ENCODE data around the gene STRN.

DNA sequence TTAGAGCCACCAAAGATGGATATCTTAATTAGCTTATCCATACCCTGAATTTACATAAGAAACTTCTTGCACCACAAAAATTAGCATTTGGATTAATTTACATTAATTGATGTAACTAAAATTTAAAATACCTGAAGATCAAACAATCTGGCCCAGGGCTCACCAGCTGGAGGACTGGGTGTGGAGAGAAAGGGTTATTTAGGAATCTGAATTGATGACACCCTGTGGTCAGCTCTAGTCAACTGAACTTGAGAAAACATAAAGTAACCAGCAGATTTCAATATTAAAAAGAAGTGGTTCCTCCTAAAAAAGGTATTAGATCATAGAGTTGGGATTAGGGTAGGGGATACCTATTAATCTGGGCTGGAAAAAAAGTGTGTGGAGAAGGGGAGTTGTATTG is 122.5 kb downstream of the STRN start:
- TF ChIP-seq, protein P1, sequence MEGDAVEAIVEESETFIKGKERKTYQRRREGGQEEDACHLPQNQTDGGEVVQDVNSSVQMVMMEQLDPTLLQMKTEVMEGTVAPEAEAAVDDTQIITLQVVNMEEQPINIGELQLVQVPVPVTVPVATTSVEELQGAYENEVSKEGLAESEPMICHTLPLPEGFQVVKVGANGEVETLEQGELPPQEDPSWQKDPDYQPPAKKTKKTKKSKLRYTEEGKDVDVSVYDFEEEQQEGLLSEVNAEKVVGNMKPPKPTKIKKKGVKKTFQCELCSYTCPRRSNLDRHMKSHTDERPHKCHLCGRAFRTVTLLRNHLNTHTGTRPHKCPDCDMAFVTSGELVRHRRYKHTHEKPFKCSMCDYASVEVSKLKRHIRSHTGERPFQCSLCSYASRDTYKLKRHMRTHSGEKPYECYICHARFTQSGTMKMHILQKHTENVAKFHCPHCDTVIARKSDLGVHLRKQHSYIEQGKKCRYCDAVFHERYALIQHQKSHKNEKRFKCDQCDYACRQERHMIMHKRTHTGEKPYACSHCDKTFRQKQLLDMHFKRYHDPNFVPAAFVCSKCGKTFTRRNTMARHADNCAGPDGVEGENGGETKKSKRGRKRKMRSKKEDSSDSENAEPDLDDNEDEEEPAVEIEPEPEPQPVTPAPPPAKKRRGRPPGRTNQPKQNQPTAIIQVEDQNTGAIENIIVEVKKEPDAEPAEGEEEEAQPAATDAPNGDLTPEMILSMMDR (conservative IDR thresholded peaks at IDR 0.05), result no peak
- no peak for TF ChIP-seq EZH2 (IDR thresholded peaks at IDR 0.05; ENCODE audit: low read depth)
